DND-41 (cell line): ENCODE data around the gene LSM7.

Experiments
- EZH2 ChIP-seq: IDR thresholded peaks from 3 replicates; pipeline ENCODE4 v1.6.1; 2012; ENCODE audit warnings: borderline replicate concordance, low read depth, mild to moderate bottlenecking, moderate library complexity, low read length, inconsistent platforms; ENCODE audit not compliant: severe bottlenecking
- TF ChIP-seq, protein P1 (sequence below): IDR thresholded peaks from 2 replicates; pipeline ENCODE4 v1.5.1; 2012; ENCODE audit warnings: borderline replicate concordance, low read length, moderate library complexity, mild to moderate bottlenecking; ENCODE audit not compliant: poor library complexity, severe bottlenecking; ENCODE audit errors: extremely low read depth

DNA sequence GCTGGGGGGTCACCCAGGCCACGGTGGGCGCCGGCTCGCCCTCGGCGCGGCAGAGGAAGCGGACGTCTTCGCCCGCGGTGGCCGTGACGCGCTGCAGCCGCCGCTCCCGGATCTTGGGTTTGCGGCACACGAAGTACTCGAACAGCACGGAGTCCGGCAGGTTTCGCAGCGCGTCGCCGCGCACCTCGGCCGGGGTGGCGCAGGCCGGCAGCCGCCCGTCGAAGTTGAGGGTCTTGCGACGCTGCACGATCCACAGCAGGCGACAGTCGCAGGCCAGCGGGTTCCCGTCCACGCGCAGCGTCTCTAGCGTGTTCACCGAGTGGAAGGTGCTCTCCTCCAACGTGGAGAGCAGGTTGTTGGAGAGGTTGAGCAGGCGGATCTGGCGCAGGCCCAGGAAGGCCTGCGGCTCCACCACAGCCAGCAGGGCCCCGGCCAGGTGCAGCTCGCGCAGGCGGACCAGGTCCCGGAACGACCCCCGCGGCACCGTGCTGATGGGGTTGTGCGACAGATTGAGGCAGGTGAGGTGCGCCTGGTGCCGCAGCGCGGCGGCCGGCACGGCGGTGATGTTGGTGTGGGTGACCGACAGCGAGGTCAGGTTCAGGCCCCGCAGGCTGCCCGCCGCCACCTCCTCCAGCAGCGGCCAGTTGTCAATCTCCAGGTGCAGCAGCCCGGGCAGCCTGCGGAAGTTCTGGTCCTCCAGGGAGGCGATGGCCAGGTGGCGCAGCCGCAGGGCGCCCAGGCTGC, 37.8 kb downstream of the LSM7 start:
- TF ChIP-seq, protein P1, sequence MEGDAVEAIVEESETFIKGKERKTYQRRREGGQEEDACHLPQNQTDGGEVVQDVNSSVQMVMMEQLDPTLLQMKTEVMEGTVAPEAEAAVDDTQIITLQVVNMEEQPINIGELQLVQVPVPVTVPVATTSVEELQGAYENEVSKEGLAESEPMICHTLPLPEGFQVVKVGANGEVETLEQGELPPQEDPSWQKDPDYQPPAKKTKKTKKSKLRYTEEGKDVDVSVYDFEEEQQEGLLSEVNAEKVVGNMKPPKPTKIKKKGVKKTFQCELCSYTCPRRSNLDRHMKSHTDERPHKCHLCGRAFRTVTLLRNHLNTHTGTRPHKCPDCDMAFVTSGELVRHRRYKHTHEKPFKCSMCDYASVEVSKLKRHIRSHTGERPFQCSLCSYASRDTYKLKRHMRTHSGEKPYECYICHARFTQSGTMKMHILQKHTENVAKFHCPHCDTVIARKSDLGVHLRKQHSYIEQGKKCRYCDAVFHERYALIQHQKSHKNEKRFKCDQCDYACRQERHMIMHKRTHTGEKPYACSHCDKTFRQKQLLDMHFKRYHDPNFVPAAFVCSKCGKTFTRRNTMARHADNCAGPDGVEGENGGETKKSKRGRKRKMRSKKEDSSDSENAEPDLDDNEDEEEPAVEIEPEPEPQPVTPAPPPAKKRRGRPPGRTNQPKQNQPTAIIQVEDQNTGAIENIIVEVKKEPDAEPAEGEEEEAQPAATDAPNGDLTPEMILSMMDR, result no peak
- no peak for TF ChIP-seq EZH2
